ENCODE results near the gene MEF2A. TPM values are rescaled to one million over a fixed set of nuclear protein-coding genes. Genes with fewer than 3 reads are reported as not detected.

The MEF2A gene
- total and polyA plus RNA-seq, 8 donors: 9.2 to 24.4 (median 15.9) TPM

- no peaks in the 10 kb centered on the region for H3K4me1 ChIP-seq
- ATAC-seq: no peak
- FAIRE-seq: no peak
- DNase-seq: no peak
- no peak overlapping the region for H3K27ac ChIP-seq
- intact Hi-C loops (cut with DNase I): no loop called here
- no peaks in the 10 kb centered on the region for H3K9me3 ChIP-seq
- no peak overlapping the region for H3K4me3 ChIP-seq
- no peak for TF ChIP-seq CTCF (IDR thresholded peaks at IDR 0.05)
- no peaks in the 10 kb centered on the region for H3K36me3 ChIP-seq
- WGBS, 2 donors: 79 to 82% methylated on average over 3 of the region's 3 CpGs
- no peaks in the 10 kb centered on the region for H3K27me3 ChIP-seq
These were observed 198.7 kb downstream of the MEF2A start for GRCh38 chr15:99764522-99764921.

Other genes starting within 250 kb of the MEF2A start
- gene LYSMD4, start 167.5 kb downstream of the MEF2A start, total RNA-seq: 1 to 10 TPM; 3.4 to 5.9 (median 4.6) TPM
- 10 to 100 TPM in 1 of 2 donors, 1 to 10 TPM in 1; 7.5 to 12.3 TPM for gene LYSMD4, start 167.5 kb downstream of the MEF2A start, polyA plus RNA-seq